ENCODE measurements around the gene PRDM15.

PRDM15 gene

DNA sequence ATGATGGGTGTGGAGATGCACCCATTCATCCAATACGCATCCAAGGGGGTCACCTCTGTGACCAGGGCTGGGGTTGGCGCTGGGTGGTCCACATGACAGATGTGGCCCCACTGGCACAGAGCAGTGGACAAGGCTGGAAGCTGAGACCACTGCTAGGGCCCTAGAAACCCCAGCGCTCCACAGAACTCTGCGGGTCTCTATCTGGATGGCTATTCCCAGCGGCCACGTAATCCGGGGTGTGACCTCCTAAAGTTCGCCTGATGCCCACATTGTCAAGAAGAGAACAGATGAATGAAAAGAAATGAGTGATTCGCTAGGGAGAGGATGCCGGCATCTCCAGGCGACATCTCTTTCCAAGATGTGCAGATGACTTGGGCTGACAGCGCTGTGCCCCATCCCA is 55.2 kb downstream of the PRDM15 start:
- DNase-seq (ENCODE audit: low spot score) = no peak

- DNase-seq (ENCODE audit: low spot score) = no peak
Observed at GRCh38 chr21:41823166-41823565, 56.0 kb downstream of the PRDM15 start.

GRCh38 chr21:41821756-41822431 is 57.2 kb downstream of the PRDM15 start:
- DNase-seq (ENCODE audit: low spot score) = no peak

DNA sequence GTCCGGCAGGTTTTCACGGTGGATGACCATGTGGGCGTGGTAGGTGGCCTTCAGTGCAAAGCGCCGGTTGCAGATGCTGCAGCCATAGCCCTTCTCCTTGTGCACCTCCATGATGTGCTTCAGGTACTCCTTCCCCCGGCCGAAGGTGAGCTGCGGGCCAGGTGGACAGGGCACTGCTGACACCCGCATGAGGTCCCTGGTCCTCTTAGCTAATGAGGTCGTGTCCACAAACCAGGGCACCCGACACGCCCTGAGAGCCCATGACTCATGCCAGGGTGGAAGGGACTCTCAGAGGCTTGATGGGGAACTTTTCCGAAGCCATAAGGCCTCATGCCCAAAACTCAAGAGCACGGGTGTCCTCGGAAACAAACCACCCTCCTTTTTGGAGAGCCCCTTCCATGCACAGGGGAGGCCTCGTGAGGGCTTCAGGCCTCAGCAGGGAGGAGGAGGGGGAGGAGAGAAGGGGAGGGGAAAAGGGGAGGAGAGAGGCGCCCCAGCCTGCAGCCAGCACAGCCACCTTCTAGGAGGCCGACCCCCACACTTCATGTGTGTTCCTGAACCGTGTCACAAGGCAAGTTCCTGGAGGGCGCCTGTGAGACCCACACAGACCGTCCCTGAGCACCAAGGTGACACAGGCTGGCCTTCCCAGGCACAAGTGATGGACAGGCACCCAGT is 57.9 kb downstream of the PRDM15 start:
- DNase-seq (ENCODE audit: low spot score) = no peak

DNA sequence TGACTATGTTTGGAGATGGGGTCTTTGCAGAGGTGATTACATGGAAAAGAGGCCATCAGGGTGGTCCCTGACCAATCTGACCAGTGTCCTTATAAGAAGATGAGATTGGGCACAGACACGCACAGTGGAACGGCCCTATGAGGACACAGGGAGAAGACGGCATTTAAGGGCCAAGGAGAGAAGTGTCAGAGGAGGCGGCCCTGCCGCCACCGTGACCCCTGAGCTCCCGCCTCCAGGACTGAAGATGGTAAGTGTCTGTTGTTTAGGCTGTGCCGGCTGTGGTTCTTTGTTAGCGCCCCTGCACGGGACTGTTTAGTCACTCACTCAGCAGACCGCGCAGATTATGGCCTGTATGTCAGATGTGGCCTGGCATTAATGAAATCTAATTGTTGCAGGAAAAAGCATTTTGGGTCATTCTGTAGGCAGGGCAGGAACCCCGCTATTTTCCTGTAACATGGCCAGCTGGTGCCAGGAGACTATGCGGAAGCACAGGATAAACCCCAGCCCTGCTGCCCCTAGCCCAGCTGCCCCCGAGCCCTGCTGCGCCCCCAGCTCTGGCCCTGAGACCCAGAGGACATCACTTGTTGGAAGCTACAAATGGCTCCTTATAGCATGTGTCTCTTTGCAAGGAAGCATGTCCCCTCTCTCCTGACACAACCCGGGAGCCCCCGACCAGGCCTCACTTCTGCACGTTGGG is 58.6 kb downstream of the PRDM15 start:
- no peak for DNase-seq (ENCODE audit: low spot score)

DNA sequence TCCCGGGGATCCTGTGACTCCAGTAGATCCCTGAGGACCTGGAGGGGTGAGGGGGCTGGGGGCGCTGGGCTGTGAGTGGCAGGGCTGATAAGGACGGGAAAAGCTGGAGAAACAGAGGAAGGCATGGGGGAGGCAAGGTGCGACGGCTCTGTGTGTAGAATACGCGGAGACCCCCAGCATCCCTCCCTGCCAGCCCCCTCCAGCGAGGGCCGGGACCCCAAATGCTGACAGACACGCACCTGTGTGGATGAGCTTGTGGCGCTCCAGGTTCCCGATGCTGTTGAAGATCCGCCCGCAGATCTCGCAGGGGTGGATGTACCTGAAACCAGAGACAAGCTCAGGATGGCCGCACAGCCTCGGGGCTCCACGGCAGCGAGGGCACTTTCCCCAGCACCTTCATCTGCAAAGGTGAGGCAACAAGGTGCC is 59.3 kb downstream of the PRDM15 start:
- DNase-seq (ENCODE audit: low spot score) = no peak

- DNase-seq (ENCODE audit: low spot score) = no peak
Observed at GRCh38 chr21:41819236-41819855, 59.8 kb downstream of the PRDM15 start.

- no peak for DNase-seq (ENCODE audit: low spot score)
Observed at GRCh38 chr21:41817877-41818855, 61.0 kb downstream of the PRDM15 start.

- DNase-seq (ENCODE audit: low spot score) = peak; percentile 62
Observed at GRCh38 chr21:41817228-41817627, 61.9 kb downstream of the PRDM15 start.

GRCh38 chr21:41816583-41817165 is 62.5 kb downstream of the PRDM15 start:
- peak; percentile 37 for DNase-seq (ENCODE audit: low spot score)

DNA sequence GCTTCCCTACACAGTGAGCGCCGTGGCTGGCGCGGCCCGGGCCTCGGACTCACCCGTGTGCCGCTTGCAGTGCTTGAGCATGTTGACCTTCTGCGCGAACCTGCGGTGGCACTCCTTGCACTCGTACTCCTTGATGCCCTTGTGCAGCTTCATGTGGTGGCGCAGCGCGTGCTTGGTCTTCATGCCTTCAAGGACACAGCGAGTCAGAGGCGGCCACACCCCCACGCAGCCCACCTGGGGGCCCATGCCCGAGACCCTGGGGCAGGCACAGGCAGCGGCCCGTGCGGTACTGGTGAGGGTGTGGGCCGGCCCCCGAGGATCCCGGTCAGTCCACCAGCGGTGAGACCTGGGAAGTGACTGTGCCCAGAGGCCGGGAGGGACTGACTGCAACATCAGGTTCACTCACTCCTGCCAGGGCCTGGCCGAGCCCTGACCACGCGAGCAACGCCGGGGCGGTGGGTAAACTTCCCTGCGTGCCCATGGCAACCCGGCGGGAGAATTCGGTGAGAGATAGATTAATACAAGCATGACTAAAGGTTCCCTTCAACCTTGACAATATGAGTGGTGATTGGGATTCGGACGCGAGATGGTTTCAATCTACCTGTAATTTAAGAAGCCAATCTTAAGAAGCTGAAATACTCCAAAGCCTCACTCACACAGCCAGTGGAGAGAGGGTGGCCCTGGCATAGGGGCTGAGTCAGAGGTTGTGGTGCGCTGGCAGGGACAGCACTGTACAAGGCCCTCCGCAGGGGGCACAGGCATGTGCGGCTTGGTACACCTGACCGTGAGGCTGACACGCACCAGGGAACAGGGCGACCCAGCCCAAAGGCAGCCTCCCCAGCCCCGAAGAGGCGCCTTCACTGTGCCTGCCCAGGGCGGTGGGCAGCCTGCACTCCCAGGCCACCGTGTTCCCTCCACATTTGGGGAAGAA is 63.2 kb downstream of the PRDM15 start:
- DNase-seq (ENCODE audit: low spot score) = no peak

DNA sequence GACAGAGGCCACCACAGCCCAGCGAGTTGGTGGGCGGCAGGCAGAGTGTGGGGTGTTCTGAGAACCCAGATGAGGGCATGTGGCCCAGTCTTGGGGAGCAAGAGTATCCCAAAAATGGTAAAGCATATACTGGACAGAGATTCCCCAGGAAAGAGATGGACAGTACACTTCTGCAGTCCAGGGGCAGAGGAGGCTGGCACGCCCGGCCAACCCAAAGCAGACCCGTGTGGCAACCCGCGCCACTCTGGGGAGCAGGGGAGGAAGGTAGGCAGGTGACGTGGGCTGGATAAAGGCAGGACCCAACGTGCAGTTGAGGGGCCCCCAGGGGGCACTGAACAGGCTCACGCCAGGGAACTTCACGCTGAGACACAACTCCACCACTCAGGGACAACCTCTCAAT is 65.9 kb downstream of the PRDM15 start:
- no peak for DNase-seq (ENCODE audit: low spot score)

GRCh38 chr21:41812679-41813078 is 66.5 kb downstream of the PRDM15 start:
- DNase-seq (ENCODE audit: low spot score) = no peak

DNA sequence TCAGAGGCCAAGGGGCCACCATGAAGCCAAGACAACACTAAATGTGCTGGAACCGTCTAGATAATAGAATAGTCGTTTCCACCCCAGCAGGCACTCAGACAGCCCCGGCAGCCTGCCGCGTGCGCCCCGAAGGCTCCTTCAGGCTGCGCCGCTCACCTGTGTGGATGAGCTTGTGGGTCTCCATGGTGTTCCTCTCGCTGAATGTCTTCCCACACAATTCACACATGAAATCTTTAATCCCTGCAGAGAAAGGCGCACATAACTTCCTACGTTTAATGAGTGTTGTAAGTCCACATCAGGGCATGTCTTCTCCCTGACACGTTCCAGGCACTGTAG is 68.6 kb downstream of the PRDM15 start:
- no peak for DNase-seq (ENCODE audit: low spot score)

GRCh38 chr21:41809891-41810596 is 69.1 kb downstream of the PRDM15 start:
- no peak for DNase-seq (ENCODE audit: low spot score)

- no peak for DNase-seq (ENCODE audit: low spot score)
Observed at GRCh38 chr21:41808846-41809245, 70.3 kb downstream of the PRDM15 start.

DNA sequence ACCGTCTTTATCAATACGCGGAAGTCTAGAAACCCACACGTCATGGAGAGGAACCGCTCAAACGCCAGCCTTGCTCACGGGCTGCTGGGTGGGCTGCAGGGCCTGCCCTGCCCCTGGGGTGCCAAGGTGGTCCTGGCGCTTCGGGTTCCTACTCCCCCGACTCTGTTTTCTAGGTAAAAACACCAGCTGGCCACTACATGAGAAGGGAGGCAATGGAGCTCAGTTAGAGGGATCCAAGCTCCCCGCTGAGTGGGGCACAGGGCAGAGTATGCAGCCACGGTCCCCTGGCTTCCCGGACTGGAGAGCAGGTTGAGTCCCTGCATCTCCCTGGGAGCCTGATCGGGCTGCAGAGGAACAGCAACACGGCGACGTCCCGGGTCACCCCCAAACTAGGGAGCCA is 71.0 kb downstream of the PRDM15 start:
- no peak for DNase-seq (ENCODE audit: low spot score)

- no peak for DNase-seq (ENCODE audit: low spot score)
Observed at GRCh38 chr21:41806773-41807172, 72.4 kb downstream of the PRDM15 start.

- no peak for DNase-seq (ENCODE audit: low spot score)
Observed at GRCh38 chr21:41805643-41806042, 73.5 kb downstream of the PRDM15 start.

GRCh38 chr21:41805038-41805437 is 74.1 kb downstream of the PRDM15 start:
- DNase-seq (ENCODE audit: low spot score) = no peak
